Memory B cell (primary cell): ENCODE data around the gene ANAPC15.

Source experiments
- ATAC-seq: fragments of 150-1000 bp; cut with Tn5 transposase; 2 replicates; pipeline ENCODE4 v1.10.0; 2021; ENCODE audit warnings: low read depth, mild to moderate bottlenecking, moderate library complexity
- DNase-seq, 2 donors: peaks; one replicate each; pipeline ENCODE4 v3.0.0; 2022; ENCODE audit warnings: low spot score in 2 of 2
- H3K27ac Mint-ChIP-seq: one replicate; pipeline ENCODE4 v1.8.0; 2022; ENCODE audit warnings: mild to moderate bottlenecking, moderate library complexity, mixed read lengths
- H3K27me3 Mint-ChIP-seq: one replicate; pipeline ENCODE4 v1.8.0; 2022; ENCODE audit warnings: mixed read lengths
- H3K36me3 Mint-ChIP-seq: one replicate; pipeline ENCODE4 v1.8.0; 2022; ENCODE audit warnings: mild to moderate bottlenecking, mixed read lengths
- H3K4me1 Mint-ChIP-seq: one replicate; pipeline ENCODE4 v1.8.0; 2022; ENCODE audit warnings: mixed read lengths
- H3K4me3 Mint-ChIP-seq: one replicate; pipeline ENCODE4 v1.8.0; 2022; ENCODE audit warnings: mild to moderate bottlenecking, moderate library complexity, mixed read lengths
- H3K9me3 Mint-ChIP-seq: one replicate; pipeline ENCODE4 v1.8.0; 2022; ENCODE audit warnings: mixed read lengths

Gene ANAPC15

GRCh38 chr11:72069787-72070251 is 42.7 kb downstream of the ANAPC15 start:
- ATAC-seq, result peak; percentile 17
- H3K36me3 Mint-ChIP-seq, result peaks cover 7% of the 10 kb centered on the region
- no peak overlapping the region for H3K27ac Mint-ChIP-seq

GRCh38 chr11:72069200-72069599 is 43.3 kb downstream of the ANAPC15 start:
- H3K36me3 Mint-ChIP-seq, result peaks cover 7% of the 10 kb centered on the region
- no peaks in the 10 kb centered on the region for H3K9me3 Mint-ChIP-seq
- ATAC-seq (no peak), DNase-seq (no peak)
- no peaks in the 10 kb centered on the region for H3K27me3 Mint-ChIP-seq
- H3K4me1 Mint-ChIP-seq, result peaks cover 22% of the 10 kb centered on the region
- no peak overlapping the region for H3K4me3 Mint-ChIP-seq
- no peak overlapping the region for H3K27ac Mint-ChIP-seq

More at GRCh38 chr11:72069787-72070251, 42.7 kb downstream of the ANAPC15 start:
- DNase-seq, result no peak
- Mint-ChIP-seq H3K27me3 (no peaks in the 10 kb centered on the region), H3K9me3 (no peaks in the 10 kb centered on the region), H3K4me1 (peaks cover 22% of the 10 kb centered on the region), H3K4me3 (no peak overlapping the region)

GRCh38 chr11:72067676-72068075 is 44.8 kb downstream of the ANAPC15 start:
- Mint-ChIP-seq H3K36me3 (peaks cover 7% of the 10 kb centered on the region), H3K9me3 (no peaks in the 10 kb centered on the region), H3K4me3 (no peak overlapping the region), H3K4me1 (peaks cover 22% of the 10 kb centered on the region), H3K27me3 (no peaks in the 10 kb centered on the region), H3K27ac (no peak overlapping the region)
- DNase-seq, result no peak
- ATAC-seq, result no peak

GRCh38 chr11:72067266-72067665 is 45.2 kb downstream of the ANAPC15 start:
- no peak overlapping the region for H3K4me3 Mint-ChIP-seq
- H3K9me3 Mint-ChIP-seq, result no peaks in the 10 kb centered on the region
- peaks cover 7% of the 10 kb centered on the region for H3K36me3 Mint-ChIP-seq
- DNase-seq, result no peak
- no peak overlapping the region for H3K27ac Mint-ChIP-seq
- H3K4me1 Mint-ChIP-seq, result peaks cover 22% of the 10 kb centered on the region
- ATAC-seq, result no peak
- no peaks in the 10 kb centered on the region for H3K27me3 Mint-ChIP-seq

- Mint-ChIP-seq H3K36me3 (peaks cover 9% of the 10 kb centered on the region), H3K4me1 (peaks cover 24% of the 10 kb centered on the region), H3K4me3 (no peak overlapping the region), H3K27me3 (no peaks in the 10 kb centered on the region), H3K27ac (no peak overlapping the region), H3K9me3 (no peaks in the 10 kb centered on the region)
- ATAC-seq (no peak), DNase-seq (no peak)
Observed at GRCh38 chr11:72066855-72067254, 45.6 kb downstream of the ANAPC15 start.

GRCh38 chr11:72061739-72062396 is 50.6 kb downstream of the ANAPC15 start:
- Mint-ChIP-seq H3K4me3 (peak overlapping the region; percentile 79), H3K27me3 (no peaks in the 10 kb centered on the region), H3K27ac (peak overlapping the region; percentile 95), H3K9me3 (no peaks in the 10 kb centered on the region), H3K36me3 (peaks cover 7% of the 10 kb centered on the region), H3K4me1 (peaks cover 8% of the 10 kb centered on the region)
- DNase-seq (no peak), ATAC-seq (peak; percentile 94)
